ENCODE results near the gene SLCO2A1.

GRCh38 chr3:133956353-133956752 lies 73.4 kb downstream of the SLCO2A1 start:
- TF ChIP-seq POLR2AphosphoS5 (IDR thresholded peaks at IDR 0.05; ENCODE audit: low read depth) (no peak), EZH2 (IDR thresholded peaks at IDR 0.05; ENCODE audit: low read depth, unreplicated experiment) (no peak), CREB1 (CRISPR knock-in tag; IDR thresholded peaks at IDR 0.05; ENCODE audit: low read depth) (no peak), EZH2phosphoT487 (IDR thresholded peaks at IDR 0.05; ENCODE audit: unreplicated experiment) (no peak), NANOG (IDR thresholded peaks at IDR 0.05; ENCODE audit: borderline replicate concordance) (no peak), JUNB (IDR thresholded peaks at IDR 0.05; ENCODE audit: unreplicated experiment) (no peak), ZNF114 (CRISPR knock-in tag; IDR thresholded peaks at IDR 0.05) (no peak), REST (IDR thresholded peaks at IDR 0.05; ENCODE audit: unreplicated experiment) (no peak)
- TF ChIP-seq, protein P1, sequence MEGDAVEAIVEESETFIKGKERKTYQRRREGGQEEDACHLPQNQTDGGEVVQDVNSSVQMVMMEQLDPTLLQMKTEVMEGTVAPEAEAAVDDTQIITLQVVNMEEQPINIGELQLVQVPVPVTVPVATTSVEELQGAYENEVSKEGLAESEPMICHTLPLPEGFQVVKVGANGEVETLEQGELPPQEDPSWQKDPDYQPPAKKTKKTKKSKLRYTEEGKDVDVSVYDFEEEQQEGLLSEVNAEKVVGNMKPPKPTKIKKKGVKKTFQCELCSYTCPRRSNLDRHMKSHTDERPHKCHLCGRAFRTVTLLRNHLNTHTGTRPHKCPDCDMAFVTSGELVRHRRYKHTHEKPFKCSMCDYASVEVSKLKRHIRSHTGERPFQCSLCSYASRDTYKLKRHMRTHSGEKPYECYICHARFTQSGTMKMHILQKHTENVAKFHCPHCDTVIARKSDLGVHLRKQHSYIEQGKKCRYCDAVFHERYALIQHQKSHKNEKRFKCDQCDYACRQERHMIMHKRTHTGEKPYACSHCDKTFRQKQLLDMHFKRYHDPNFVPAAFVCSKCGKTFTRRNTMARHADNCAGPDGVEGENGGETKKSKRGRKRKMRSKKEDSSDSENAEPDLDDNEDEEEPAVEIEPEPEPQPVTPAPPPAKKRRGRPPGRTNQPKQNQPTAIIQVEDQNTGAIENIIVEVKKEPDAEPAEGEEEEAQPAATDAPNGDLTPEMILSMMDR (conservative IDR thresholded peaks at IDR 0.05; ENCODE audit: low read depth in 2 of 2) = no peak
- TF ChIP-seq, protein P2, sequence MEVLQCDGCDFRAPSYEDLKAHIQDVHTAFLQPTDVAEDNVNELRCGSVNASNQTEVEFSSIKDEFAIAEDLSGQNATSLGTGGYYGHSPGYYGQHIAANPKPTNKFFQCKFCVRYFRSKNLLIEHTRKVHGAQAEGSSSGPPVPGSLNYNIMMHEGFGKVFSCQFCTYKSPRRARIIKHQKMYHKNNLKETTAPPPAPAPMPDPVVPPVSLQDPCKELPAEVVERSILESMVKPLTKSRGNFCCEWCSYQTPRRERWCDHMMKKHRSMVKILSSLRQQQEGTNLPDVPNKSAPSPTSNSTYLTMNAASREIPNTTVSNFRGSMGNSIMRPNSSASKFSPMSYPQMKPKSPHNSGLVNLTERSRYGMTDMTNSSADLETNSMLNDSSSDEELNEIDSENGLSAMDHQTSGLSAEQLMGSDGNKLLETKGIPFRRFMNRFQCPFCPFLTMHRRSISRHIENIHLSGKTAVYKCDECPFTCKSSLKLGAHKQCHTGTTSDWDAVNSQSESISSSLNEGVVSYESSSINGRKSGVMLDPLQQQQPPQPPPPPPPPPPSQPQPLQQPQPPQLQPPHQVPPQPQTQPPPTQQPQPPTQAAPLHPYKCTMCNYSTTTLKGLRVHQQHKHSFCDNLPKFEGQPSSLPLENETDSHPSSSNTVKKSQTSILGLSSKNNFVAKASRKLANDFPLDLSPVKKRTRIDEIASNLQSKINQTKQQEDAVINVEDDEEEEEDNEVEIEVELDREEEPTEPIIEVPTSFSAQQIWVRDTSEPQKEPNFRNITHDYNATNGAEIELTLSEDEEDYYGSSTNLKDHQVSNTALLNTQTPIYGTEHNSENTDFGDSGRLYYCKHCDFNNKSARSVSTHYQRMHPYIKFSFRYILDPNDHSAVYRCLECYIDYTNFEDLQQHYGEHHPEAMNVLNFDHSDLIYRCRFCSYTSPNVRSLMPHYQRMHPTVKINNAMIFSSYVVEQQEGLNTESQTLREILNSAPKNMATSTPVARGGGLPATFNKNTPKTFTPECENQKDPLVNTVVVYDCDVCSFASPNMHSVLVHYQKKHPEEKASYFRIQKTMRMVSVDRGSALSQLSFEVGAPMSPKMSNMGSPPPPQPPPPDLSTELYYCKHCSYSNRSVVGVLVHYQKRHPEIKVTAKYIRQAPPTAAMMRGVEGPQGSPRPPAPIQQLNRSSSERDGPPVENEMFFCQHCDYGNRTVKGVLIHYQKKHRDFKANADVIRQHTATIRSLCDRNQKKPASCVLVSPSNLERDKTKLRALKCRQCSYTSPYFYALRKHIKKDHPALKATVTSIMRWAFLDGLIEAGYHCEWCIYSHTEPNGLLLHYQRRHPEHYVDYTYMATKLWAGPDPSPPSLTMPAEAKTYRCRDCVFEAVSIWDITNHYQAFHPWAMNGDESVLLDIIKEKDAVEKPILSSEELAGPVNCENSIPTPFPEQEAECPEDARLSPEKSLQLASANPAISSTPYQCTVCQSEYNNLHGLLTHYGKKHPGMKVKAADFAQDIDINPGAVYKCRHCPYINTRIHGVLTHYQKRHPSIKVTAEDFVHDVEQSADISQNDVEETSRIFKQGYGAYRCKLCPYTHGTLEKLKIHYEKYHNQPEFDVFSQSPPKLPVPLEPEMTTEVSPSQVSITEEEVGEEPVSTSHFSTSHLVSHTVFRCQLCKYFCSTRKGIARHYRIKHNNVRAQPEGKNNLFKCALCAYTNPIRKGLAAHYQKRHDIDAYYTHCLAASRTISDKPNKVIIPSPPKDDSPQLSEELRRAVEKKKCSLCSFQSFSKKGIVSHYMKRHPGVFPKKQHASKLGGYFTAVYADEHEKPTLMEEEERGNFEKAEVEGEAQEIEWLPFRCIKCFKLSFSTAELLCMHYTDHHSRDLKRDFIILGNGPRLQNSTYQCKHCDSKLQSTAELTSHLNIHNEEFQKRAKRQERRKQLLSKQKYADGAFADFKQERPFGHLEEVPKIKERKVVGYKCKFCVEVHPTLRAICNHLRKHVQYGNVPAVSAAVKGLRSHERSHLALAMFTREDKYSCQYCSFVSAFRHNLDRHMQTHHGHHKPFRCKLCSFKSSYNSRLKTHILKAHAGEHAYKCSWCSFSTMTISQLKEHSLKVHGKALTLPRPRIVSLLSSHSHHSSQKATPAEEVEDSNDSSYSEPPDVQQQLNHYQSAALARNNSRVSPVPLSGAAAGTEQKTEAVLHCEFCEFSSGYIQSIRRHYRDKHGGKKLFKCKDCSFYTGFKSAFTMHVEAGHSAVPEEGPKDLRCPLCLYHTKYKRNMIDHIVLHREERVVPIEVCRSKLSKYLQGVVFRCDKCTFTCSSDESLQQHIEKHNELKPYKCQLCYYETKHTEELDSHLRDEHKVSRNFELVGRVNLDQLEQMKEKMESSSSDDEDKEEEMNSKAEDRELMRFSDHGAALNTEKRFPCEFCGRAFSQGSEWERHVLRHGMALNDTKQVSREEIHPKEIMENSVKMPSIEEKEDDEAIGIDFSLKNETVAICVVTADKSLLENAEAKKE (CRISPR knock-in tag; IDR thresholded peaks at IDR 0.05) = no peak

Data from GM23338 (cell line).